Measurements from ENCODE around the gene WWTR1. TPM values are rescaled to one million over a fixed set of nuclear protein-coding genes. Genes with fewer than 3 reads are reported as not detected.

WWTR1 gene
- total and polyA plus RNA-seq, 2 of the 4 experiments (the other 2 are of a cell fraction): 38.9 to 65.3 TPM

DNA sequence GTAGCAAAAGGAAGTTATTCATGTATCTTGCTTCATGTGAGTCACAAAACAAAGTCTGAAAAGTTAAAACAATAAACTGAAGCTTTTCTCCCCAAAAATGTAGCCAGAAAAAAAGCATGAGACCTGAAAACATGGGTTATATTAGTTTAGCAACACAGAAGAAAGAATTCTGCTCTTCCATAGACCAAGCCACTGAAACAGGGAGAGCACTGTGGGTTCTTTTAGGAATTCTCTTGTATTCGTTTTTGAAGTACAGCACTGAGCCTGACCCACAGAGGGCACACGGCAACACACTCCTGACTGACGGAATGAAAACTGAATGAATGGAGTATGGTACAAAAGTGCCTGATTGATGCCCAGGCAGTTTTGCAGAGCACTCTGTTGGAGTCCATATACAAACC, 116.7 kb downstream of the WWTR1 start:
- dilution Hi-C loops (cut with HindIII; ENCODE audit: low sequenced_read_pairs, unreplicated experiment) (no loop called here), in situ Hi-C loops (cut with MboI; ENCODE audit: low sequenced_read_pairs) (no loop called here), intact Hi-C loops (cut with micrococcal nuclease) (loop anchor here (5.0 kb wide), 1 partner anchor 36 kb away; no protein-coding TSS in a partner anchor)
- H3K4ac ChIP-seq (ENCODE audit: low read depth, low read length): peak overlapping the region; percentile 93
- peak overlapping the region; percentile 13 for H4K5ac ChIP-seq (ENCODE audit: low read depth, low read length)
- H2BK15ac ChIP-seq (ENCODE audit: low read depth, low read length): peak overlapping the region; percentile 80; the same call in 2 of the 3 replicates
- peak overlapping the region; percentile 88 for H3K14ac ChIP-seq (replicated peaks; ENCODE audit: low read depth, low read length)
- H3K18ac ChIP-seq (ENCODE audit: low read depth, low read length): peak overlapping the region; percentile 48
- no CpG with 5 or more reads among the region's 3 CpGs for WGBS, 2 experiments (ENCODE audit: extremely low coverage in 2 of 2, insufficient read length in 1 of 2)
- peak overlapping the region; percentile 14 for H3K9ac ChIP-seq (ENCODE audit: low read depth, low read length)
- H2BK120ac ChIP-seq (ENCODE audit: low read depth, low read length): peak overlapping the region; percentile 87
- ChIA-PET POLR2A (ENCODE audit: unreplicated experiment) (interaction anchor here (0.6 kb wide), 1 partner anchor 13 kb away, joined by 3 read pairs; no protein-coding TSS in a partner anchor), CTCF (interaction anchor here (0.5 to 1.5 kb wide), 3 partner anchors 13 to 719 kb away, joined by 3 read pairs; no protein-coding TSS in a partner anchor)
- H3K4me1 ChIP-seq (ENCODE audit: control insufficient read depth, insufficient read depth, low read length): peaks cover 31% of the 10 kb centered on the region
- H2BK20ac ChIP-seq (ENCODE audit: low read depth, low read length): peak overlapping the region; percentile 83
- no peaks in the 10 kb centered on the region for H3K27me3 ChIP-seq (ENCODE audit: control insufficient read depth, insufficient read depth, low read length)
- peak overlapping the region; percentile 55 to 66; a peak in 3 of 4 replicates for H4K8ac ChIP-seq (ENCODE audit: low read depth in 2 of 2, low read length in 2 of 2)
- peak overlapping the region; percentile 25 for H2AFZ ChIP-seq (replicated peaks; ENCODE audit: low read length, poor library complexity)
- H3K36me3 ChIP-seq (ENCODE audit: control insufficient read depth, insufficient read depth, low read length): peaks cover 12% of the 10 kb centered on the region
- peaks cover 33 to 73% of the 10 kb centered on the region in 2 experiments for H3K79me1 ChIP-seq (ENCODE audit: low read depth in 1 of 2, low read length in 2 of 2)
- peak overlapping the region; percentile 84 for H3K27ac ChIP-seq (ENCODE audit: insufficient read depth, low read length)
- peak; percentile 71 for DNase-seq
- H2BK5ac ChIP-seq (ENCODE audit: low read depth, low read length, poor library complexity, severe bottlenecking): peak overlapping the region; percentile 83
- H3K56ac ChIP-seq (ENCODE audit: extremely low read depth, insufficient read depth, low read length): peak overlapping the region; percentile 71
- peak overlapping the region; percentile 19 for H2AK9ac ChIP-seq (replicated peaks; ENCODE audit: low read depth, low read length, poor library complexity)
- H3K9me1 ChIP-seq (ENCODE audit: insufficient read depth, low read length): peaks cover 26% of the 10 kb centered on the region
- H3K9me3 ChIP-seq (ENCODE audit: control insufficient read depth, insufficient read depth, low read length): no peaks in the 10 kb centered on the region
- H3K4me2 ChIP-seq (ENCODE audit: low read depth, low read length): peak overlapping the region; percentile 59
- TF ChIP-seq FOS (IDR thresholded peaks at IDR 0.05; ENCODE audit: low read depth, low read length) (peak; percentile 42; the same call in 1 of the 2 replicates), CTCF (conservative IDR thresholded peaks at IDR 0.05; ENCODE audit: low read depth, low read length) (0 out of 2 replicates have a peak, but pooled peaks have one; percentile 20), CEBPB (IDR thresholded peaks at IDR 0.05; ENCODE audit: low read depth, low read length) (peak; percentile 48; the same call in 1 of the 2 replicates), CHD1 (IDR thresholded peaks at IDR 0.05; ENCODE audit: low read depth, low read length) (no peak), NFE2L2 (IDR thresholded peaks at IDR 0.05; ENCODE audit: low read depth, low read length) (no peak), RAD21 (IDR thresholded peaks at IDR 0.05; ENCODE audit: low read length) (0 out of 2 replicates have a peak, but pooled peaks have one; percentile 3)
- no TSS peak for BruUV-seq (replicated peaks)
- peaks cover 3% of the 10 kb centered on the region; the same call in 1 of the 2 replicates for H4K20me1 ChIP-seq (ENCODE audit: insufficient read depth, low read length)
- H4K91ac ChIP-seq (ENCODE audit: insufficient read depth, low read depth, low read length): peak overlapping the region; percentile 68
- H3K23ac ChIP-seq (ENCODE audit: low read depth, low read length): peak overlapping the region; percentile 80
- peak overlapping the region; percentile 98 for H2AK5ac ChIP-seq (ENCODE audit: low read depth, low read length)
- H3K4me3 ChIP-seq (ENCODE audit: insufficient read depth, low read depth, low read length): no peak overlapping the region
- peak; percentile 59 for ATAC-seq (ENCODE audit: low read depth)

Data from IMR-90 (cell line).